Endothelial cell of umbilical vein (primary cell): Measurements from ENCODE around the gene NLRP6. TPM values are rescaled to one million over a fixed set of nuclear protein-coding genes. Genes with fewer than 3 reads are reported as not detected.

ENCODE experiments used
- BruUV-seq: library from RNA; stranded (reverse); fragments of 400-500 nt; replicated peaks from 2 replicates; lab custom pipeline; 2021; lab: Mats Ljungman, UMichigan
- CTCF ChIA-PET: fragments of 300-600, 350-600 bp; sonication (Branson Sonifier 250); formaldehyde crosslinking; loops from one replicate; lab custom pipeline; 2021; ENCODE audit warnings: antibody characterized with exemption, inconsistent platforms; lab: Charles Lee
- POLR2A ChIA-PET: fragments of 300-600, 350-600 bp; sonication (Branson Sonifier 250); formaldehyde crosslinking; loops from one replicate; lab custom pipeline; 2021; ENCODE audit warnings: antibody characterized with exemption, inconsistent platforms; lab: Charles Lee
- DNase-seq: peaks from one replicate; pipeline ENCODE4 v3.0.0-alpha.2; 2011; ENCODE audit warnings: low read depth, low spot score
- FAIRE-seq: peaks from 2 replicates; lab custom pipeline; 2011; peaks lifted over from hg19 to GRCh38; lab: Jason Lieb, UNC
- H2AFZ ChIP-seq: 2 replicates; pipeline ENCODE4 v1.6.0; 2012; ENCODE audit warnings: low read depth, low read length, control low read depth, inconsistent platforms
- H3K27ac ChIP-seq: 2 replicates; pipeline ENCODE4 v1.5.1; 2011; ENCODE audit warnings: low read depth, mild to moderate bottlenecking, control low read depth, low read length, moderate library complexity; ENCODE audit not compliant: insufficient read depth
- H3K27me3 ChIP-seq, 2 experiments: 2 replicates each; pipeline versions ENCODE4 v1.6.0 to v1.6.1; 2011; ENCODE audit warnings: low read length in 2 of 2, mixed read lengths in 1 of 2; ENCODE audit not compliant: control insufficient read depth in 2 of 2, insufficient read depth in 2 of 2
- H3K36me3 ChIP-seq, 2 experiments: 2 replicates in 1 of 2; 3 replicates in 1 of 2; pipeline ENCODE4 v1.5.1; 2011; ENCODE audit warnings: low read length in 2 of 2, mild to moderate bottlenecking in 1 of 2, moderate library complexity in 1 of 2; ENCODE audit not compliant: control insufficient read depth in 2 of 2, insufficient read depth in 2 of 2; ENCODE audit errors: extremely low read depth in 1 of 2
- H3K4me1 ChIP-seq: 3 replicates; pipeline ENCODE4 v1.5.1; 2011; ENCODE audit warnings: mild to moderate bottlenecking, low read length; ENCODE audit not compliant: control insufficient read depth, insufficient read depth; ENCODE audit errors: extremely low read depth
- H3K4me2 ChIP-seq: 2 replicates; pipeline ENCODE4 v1.6.1; 2011; ENCODE audit warnings: low read length, control low read depth, mixed read lengths; ENCODE audit not compliant: insufficient read depth
- H3K4me3 ChIP-seq, 3 experiments: fragments of 200-600 bp in 1 of 3; sonication (generic), shearing (Covaris generic) in 1 of 3; replicated peaks in 1 of 3; 2 replicates each; pipeline ENCODE4 v1.5.1; 2011 to 2016; ENCODE audit warnings: control low read depth in 3 of 3, low read length in 3 of 3, mild to moderate bottlenecking in 2 of 3, inconsistent platforms in 1 of 3, low read depth in 1 of 3, moderate library complexity in 1 of 3; ENCODE audit not compliant: insufficient read depth in 1 of 3
- H3K79me2 ChIP-seq: 2 replicates; pipeline ENCODE4 v1.6.0; 2012; ENCODE audit warnings: low read length, inconsistent platforms; ENCODE audit not compliant: control insufficient read depth, insufficient read depth
- H3K9ac ChIP-seq: replicated peaks from 2 replicates; pipeline ENCODE3; 2011; ENCODE audit warnings: low read length, control low read depth; ENCODE audit not compliant: insufficient read depth; ENCODE audit errors: extremely low read depth
- H3K9me1 ChIP-seq: replicated peaks from 3 replicates; pipeline ENCODE4 v1.6.0; 2011; ENCODE audit warnings: mild to moderate bottlenecking, low read length; ENCODE audit not compliant: control insufficient read depth, insufficient read depth; ENCODE audit errors: extremely low read depth
- H3K9me3 ChIP-seq: replicated peaks from 2 replicates; pipeline ENCODE4 v1.5.1; 2012; ENCODE audit warnings: low read length, inconsistent platforms; ENCODE audit not compliant: control insufficient read depth, insufficient read depth
- H4K20me1 ChIP-seq: replicated peaks from 2 replicates; pipeline ENCODE3; 2011; ENCODE audit warnings: mild to moderate bottlenecking, low read length; ENCODE audit not compliant: control insufficient read depth, insufficient read depth; ENCODE audit errors: extremely low read depth
- CTCF ChIP-seq, 2 donors: IDR thresholded peaks; 1 replicate in 1 of 2; 2 replicates in 1 of 2; pipeline ENCODE4 v1.5.1; 2011; ENCODE audit warnings: low read length in 2 of 2, mild to moderate bottlenecking in 2 of 2, moderate library complexity in 2 of 2, control low read depth in 1 of 2, inconsistent platforms in 1 of 2, low read depth in 1 of 2; ENCODE audit not compliant: insufficient read depth in 1 of 2; ENCODE audit errors: extremely low read depth in 1 of 2
- EZH2 ChIP-seq: IDR thresholded peaks from 2 replicates; pipeline ENCODE4 v1.6.1; 2012; ENCODE audit warnings: borderline replicate concordance, low read depth, mild to moderate bottlenecking, moderate library complexity, low read length, inconsistent platforms; ENCODE audit not compliant: severe bottlenecking
- FOS ChIP-seq: IDR thresholded peaks from 2 replicates; pipeline ENCODE4 v1.6.1; 2011; ENCODE audit warnings: mild to moderate bottlenecking, low read length, moderate library complexity, borderline replicate concordance; ENCODE audit not compliant: insufficient read depth
- GATA2 ChIP-seq: IDR thresholded peaks from 2 replicates; pipeline ENCODE4 v1.7.0; 2011; ENCODE audit warnings: low read depth, mild to moderate bottlenecking, moderate library complexity, mixed read lengths, low read length; ENCODE audit not compliant: insufficient read length, insufficient read depth
- JUN ChIP-seq: IDR thresholded peaks from 2 replicates; pipeline ENCODE4 v1.6.1; 2011; ENCODE audit warnings: borderline replicate concordance, low read depth; ENCODE audit not compliant: insufficient read length, insufficient read depth
- MYC ChIP-seq: IDR thresholded peaks from one replicate; pipeline ENCODE4 v1.6.1; 2011; ENCODE audit warnings: mild to moderate bottlenecking, low read depth, low read length
- POLR2A ChIP-seq: IDR thresholded peaks from 2 replicates; pipeline ENCODE4 v1.6.1; 2012; ENCODE audit warnings: low read depth, mild to moderate bottlenecking, control low read depth, low read length
- POLR2AphosphoS5 ChIP-seq: IDR thresholded peaks from 2 replicates; pipeline ENCODE4 v1.6.1; 2012; ENCODE audit warnings: low read depth, mild to moderate bottlenecking, control low read depth, low read length, moderate library complexity; ENCODE audit not compliant: insufficient read depth
- dilution Hi-C: fragments of 300-500 bp; cut with MboI; formaldehyde crosslinking; loops from one replicate; pipeline ENCODE4 v1.15.0; 2019; ENCODE audit warnings: low sequenced_read_pairs; ENCODE audit not compliant: extremely low pct_ligation_motif_present
- intact Hi-C: fragments of 100-400 bp; cut with micrococcal nuclease; formaldehyde crosslinking; loops from one replicate; pipeline ENCODE4 v1.10.0; 2022
- polyA plus RNA-seq, 4 experiments: library from polyadenylated mRNA; depleted of rRNA in 3 of 4; stranded (reverse) in 3 of 4; unstranded in 1 of 4; fragments of >200 nt; gene quantifications; 2 replicates each; pipeline versions ENCODE4 v1.2.1 to v1.2.3, GENCODE V29; 2011 to 2012; ENCODE audit warnings: missing spikeins in 1 of 4
- total RNA-seq: library from RNA; stranded (reverse); gene quantifications from 2 replicates; pipeline ENCODE4 v1.2.3, GENCODE V29; 2021
- TF ChIP-seq, protein P1 (sequence below): IDR thresholded peaks from 2 replicates; pipeline ENCODE4 v1.6.1; 2011; ENCODE audit not compliant: insufficient read depth, insufficient read length

Gene NLRP6
- total and polyA plus RNA-seq, 2 donors (not counting 3 experiments of a cell fraction or from before 2014, with no cell fraction given) = not detected

- BruUV-seq = TSS peak; percentile 12
- FAIRE-seq = no peak
- CTCF ChIA-PET = no interaction called here
Measured at GRCh38 chr11:294780-295179, 16.6 kb downstream of the NLRP6 start.

More at GRCh38 chr11:294780-295179, 16.6 kb downstream of the NLRP6 start:
- intact Hi-C loops (no loop called here), dilution Hi-C loops (no loop called here)
- Histone ChIP-seq H2AFZ (no peak overlapping the region), H3K4me1 (no peaks in the 10 kb centered on the region), H3K9me3 (no peaks in the 10 kb centered on the region), H3K4me3 (no peak overlapping the region), H3K4me2 (no peak overlapping the region), H3K9ac (no peak overlapping the region), H3K27ac (no peak overlapping the region), H4K20me1 (no peaks in the 10 kb centered on the region), H3K79me2 (no peaks in the 10 kb centered on the region), H3K9me1 (no peaks in the 10 kb centered on the region), H3K36me3 (peaks cover 0 to 8% of the 10 kb centered on the region in 2 experiments), H3K27me3 (no peaks in the 10 kb centered on the region)
- TF ChIP-seq EZH2 (no peak), CTCF (IDR thresholded peaks at IDR 0.05; ENCODE audit: extremely low read depth in 1 of 2, insufficient read depth in 1 of 2, low read depth in 1 of 2, low read length in 2 of 2) (no peak), POLR2AphosphoS5 (no peak), GATA2 (no peak), FOS (no peak), JUN (no peak), MYC (no peak), POLR2A (no peak)
- TF ChIP-seq, protein P1, sequence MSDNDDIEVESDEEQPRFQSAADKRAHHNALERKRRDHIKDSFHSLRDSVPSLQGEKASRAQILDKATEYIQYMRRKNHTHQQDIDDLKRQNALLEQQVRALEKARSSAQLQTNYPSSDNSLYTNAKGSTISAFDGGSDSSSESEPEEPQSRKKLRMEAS = no peak
- POLR2A ChIA-PET = no interaction called here
- DNase-seq = no peak
